ENCODE results near the gene DOCK2. TPM values are rescaled to one million over a fixed set of nuclear protein-coding genes. Genes with fewer than 3 reads are reported as not detected.

Gene DOCK2
- total RNA-seq, 2 experiments from 2014 or later: 192 to 203 TPM

- Mint-ChIP-seq H3K27ac (no peak overlapping the region), H3K27me3 (ENCODE audit: low read depth) (no peaks in the 10 kb centered on the region), H3K36me3 (ENCODE audit: low read depth) (peaks cover 56% of the 10 kb centered on the region), H3K9me3 (no peaks in the 10 kb centered on the region), H3K4me1 (ENCODE audit: low read depth) (peaks cover 7% of the 10 kb centered on the region), H3K4me3 (no peak overlapping the region)
- DNase-seq: no peak
- intact Hi-C loops (cut with micrococcal nuclease): no loop called here
- CTCF ChIA-PET: interaction anchor here (0.6 kb wide), 1 partner anchor 159 kb away, joined by 4 read pairs; no protein-coding TSS in a partner anchor
Measured at GRCh38 chr5:169696621-169697510, 59.8 kb downstream of the DOCK2 start.

DNA sequence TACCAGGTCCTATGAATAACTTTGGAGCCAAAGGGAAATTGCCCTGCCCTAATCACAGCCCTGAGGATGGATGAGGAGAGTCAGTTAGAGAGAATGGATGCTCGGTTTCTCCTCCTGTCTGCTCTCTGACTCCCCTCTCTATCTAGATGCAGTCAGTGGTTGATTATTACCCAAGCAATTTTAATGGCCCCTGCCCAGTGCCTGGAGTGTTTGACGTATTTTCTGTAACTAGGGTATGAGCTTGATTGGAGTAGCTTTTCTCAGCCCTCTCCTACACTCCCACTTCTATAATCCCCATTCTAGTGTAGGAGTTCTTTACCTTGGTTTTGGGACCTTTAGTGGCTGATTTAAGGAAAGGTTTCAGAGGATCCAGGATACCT is 60.4 kb downstream of the DOCK2 start:
- Mint-ChIP-seq H3K27me3 (ENCODE audit: low read depth) (no peaks in the 10 kb centered on the region), H3K4me3 (no peak overlapping the region), H3K27ac (no peak overlapping the region), H3K36me3 (ENCODE audit: low read depth) (peaks cover 60% of the 10 kb centered on the region), H3K9me3 (no peaks in the 10 kb centered on the region), H3K4me1 (ENCODE audit: low read depth) (peaks cover 8% of the 10 kb centered on the region)
- no peak for DNase-seq
- intact Hi-C loops (cut with micrococcal nuclease): no loop called here
- CTCF ChIA-PET: interaction anchor here (0.6 kb wide), 1 partner anchor 158 kb away, joined by 4 read pairs; no protein-coding TSS in a partner anchor

GRCh38 chr5:169697976-169698375 is 60.9 kb downstream of the DOCK2 start:
- intact Hi-C loops (cut with micrococcal nuclease): no loop called here

DNA sequence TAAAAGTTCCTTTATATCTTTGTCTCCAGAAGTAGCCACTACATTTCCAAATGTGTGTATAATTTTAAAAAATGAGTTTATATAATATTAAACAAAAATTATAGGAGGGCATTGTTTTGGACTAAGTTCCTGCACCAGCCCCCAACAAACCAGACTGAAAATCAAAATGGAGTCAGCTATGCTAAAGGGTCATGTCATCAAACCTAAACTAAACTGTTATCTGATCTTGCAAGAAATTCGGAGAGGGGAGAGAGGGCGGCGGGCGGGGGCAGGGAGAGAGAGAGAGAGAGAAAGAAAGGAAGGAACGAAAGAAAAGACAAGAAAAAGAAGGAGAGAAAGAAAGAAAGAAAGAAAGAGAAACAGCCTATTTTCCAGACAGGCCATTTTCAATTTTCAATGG is 63.5 kb downstream of the DOCK2 start:
- Mint-ChIP-seq H3K9me3 (no peaks in the 10 kb centered on the region), H3K36me3 (ENCODE audit: low read depth) (peaks cover 63% of the 10 kb centered on the region), H3K27me3 (ENCODE audit: low read depth) (no peaks in the 10 kb centered on the region), H3K27ac (no peak overlapping the region), H3K4me3 (no peak overlapping the region), H3K4me1 (ENCODE audit: low read depth) (peaks cover 31% of the 10 kb centered on the region)
- CTCF ChIA-PET: interaction anchor here (0.6 kb wide), 1 partner anchor 108 kb away, joined by 4 read pairs; no protein-coding TSS in a partner anchor
- intact Hi-C loops (cut with micrococcal nuclease): loop anchor here (5.0 kb wide), 3 partner anchors 372 to 872 kb away; no protein-coding TSS in a partner anchor
- no peak for DNase-seq

More at GRCh38 chr5:169697976-169698375, 60.9 kb downstream of the DOCK2 start:
- Mint-ChIP-seq H3K36me3 (ENCODE audit: low read depth) (peaks cover 60% of the 10 kb centered on the region), H3K9me3 (no peaks in the 10 kb centered on the region), H3K27ac (no peak overlapping the region), H3K27me3 (ENCODE audit: low read depth) (no peaks in the 10 kb centered on the region), H3K4me3 (no peak overlapping the region), H3K4me1 (ENCODE audit: low read depth) (peaks cover 13% of the 10 kb centered on the region)
- no peak for DNase-seq
- CTCF ChIA-PET: no interaction called here

DNA sequence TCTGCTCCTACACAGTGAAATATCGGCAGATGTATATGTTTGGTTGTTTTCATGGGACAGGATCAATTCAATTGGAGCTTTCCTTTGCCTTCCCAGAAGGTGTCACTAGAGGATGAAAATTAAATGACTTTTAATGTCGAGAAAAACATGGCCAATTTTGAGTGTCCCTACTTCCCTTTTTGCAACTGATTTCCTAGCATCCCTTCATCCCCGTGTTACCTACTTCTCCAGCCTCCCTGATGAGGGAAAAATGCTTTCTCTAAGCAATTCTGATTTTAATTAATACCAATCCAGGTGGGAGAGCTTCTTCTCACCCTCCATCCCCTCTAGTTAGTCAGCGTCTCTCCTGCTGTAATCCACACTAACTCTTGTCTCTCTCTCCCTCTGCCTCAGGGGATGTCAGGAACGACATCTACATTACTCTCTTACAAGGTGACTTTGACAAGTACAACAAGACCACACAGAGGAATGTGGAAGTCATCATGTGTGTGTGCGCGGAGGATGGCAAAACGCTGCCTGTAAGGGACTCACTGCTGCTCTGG is 64.9 kb downstream of the DOCK2 start:
- no peaks in the 10 kb centered on the region for H3K27me3 Mint-ChIP-seq (ENCODE audit: low read depth)
- DNase-seq: no peak
- intact Hi-C loops (cut with micrococcal nuclease): loop anchor here (2.0 to 5.0 kb wide), 6 partner anchors 31 to 870 kb away; partner anchors contain the start of gene INSYN2B
- H3K36me3 Mint-ChIP-seq (ENCODE audit: low read depth): peaks cover 64% of the 10 kb centered on the region
- H3K4me3 Mint-ChIP-seq: no peak overlapping the region
- peaks cover 41% of the 10 kb centered on the region for H3K4me1 Mint-ChIP-seq (ENCODE audit: low read depth)
- H3K9me3 Mint-ChIP-seq: no peaks in the 10 kb centered on the region
- H3K27ac Mint-ChIP-seq: peak overlapping the region; percentile 59
- CTCF ChIA-PET: interaction anchor here (0.6 kb wide), 1 partner anchor 12 kb away, joined by 3 read pairs; no protein-coding TSS in a partner anchor

GRCh38 chr5:169702693-169703481 is 65.8 kb downstream of the DOCK2 start:
- Mint-ChIP-seq H3K9me3 (no peaks in the 10 kb centered on the region), H3K36me3 (ENCODE audit: low read depth) (peaks cover 66% of the 10 kb centered on the region), H3K4me3 (no peak overlapping the region), H3K27ac (peak overlapping the region; percentile 76), H3K4me1 (ENCODE audit: low read depth) (peaks cover 45% of the 10 kb centered on the region), H3K27me3 (ENCODE audit: low read depth) (no peaks in the 10 kb centered on the region)
- intact Hi-C loops (cut with micrococcal nuclease): loop anchor here (1.0 to 5.0 kb wide), 14 partner anchors 32 to 869 kb away; partner anchors contain the start of genes DOCK2, INSYN2B and SPDL1
- CTCF ChIA-PET: interaction anchor here (0.6 kb wide), 1 partner anchor 31 kb away, joined by 3 read pairs; no protein-coding TSS in a partner anchor
- DNase-seq: peak; percentile 68

DNA sequence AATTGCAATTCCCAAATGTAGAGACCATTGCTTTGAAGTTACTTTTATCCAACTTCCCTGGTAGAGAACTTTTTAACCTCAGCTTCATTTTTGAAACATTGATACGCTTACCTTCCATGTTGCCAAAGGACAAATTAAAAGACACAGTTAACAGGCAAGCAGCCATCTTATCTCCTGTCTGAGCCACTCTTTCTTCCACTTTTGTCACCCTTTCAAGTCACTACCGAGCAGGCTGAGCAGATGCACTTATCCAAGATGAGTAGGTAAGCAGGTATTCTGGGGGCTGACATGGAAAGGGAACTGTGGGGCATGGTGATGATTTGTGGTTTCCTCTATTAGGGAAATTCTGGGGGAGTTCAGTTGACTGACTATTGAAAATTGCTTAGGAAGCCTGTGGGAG is 66.7 kb downstream of the DOCK2 start:
- no peaks in the 10 kb centered on the region for H3K27me3 Mint-ChIP-seq (ENCODE audit: low read depth)
- H3K9me3 Mint-ChIP-seq: no peaks in the 10 kb centered on the region
- intact Hi-C loops (cut with micrococcal nuclease): loop anchor here (1.0 to 5.0 kb wide), 14 partner anchors 33 to 868 kb away; partner anchors contain the start of genes DOCK2, INSYN2B and SPDL1
- peak overlapping the region; percentile 76 for H3K27ac Mint-ChIP-seq
- H3K4me3 Mint-ChIP-seq: no peak overlapping the region
- H3K36me3 Mint-ChIP-seq (ENCODE audit: low read depth): peaks cover 64% of the 10 kb centered on the region
- no peak for DNase-seq
- CTCF ChIA-PET: interaction anchor here (0.8 kb wide), 1 partner anchor 730 kb away, joined by 3 read pairs; no protein-coding TSS in a partner anchor
- H3K4me1 Mint-ChIP-seq (ENCODE audit: low read depth): peaks cover 45% of the 10 kb centered on the region

- CTCF ChIA-PET: no interaction called here
- H3K4me1 Mint-ChIP-seq (ENCODE audit: low read depth): peaks cover 45% of the 10 kb centered on the region
- no peaks in the 10 kb centered on the region for H3K27me3 Mint-ChIP-seq (ENCODE audit: low read depth)
- no peak overlapping the region for H3K4me3 Mint-ChIP-seq
- intact Hi-C loops (cut with micrococcal nuclease): loop anchor here (5.0 kb wide), 1 partner anchor 868 kb away; no protein-coding TSS in a partner anchor
- peaks cover 58% of the 10 kb centered on the region for H3K36me3 Mint-ChIP-seq (ENCODE audit: low read depth)
- peak; percentile 17 for DNase-seq
- H3K9me3 Mint-ChIP-seq: no peaks in the 10 kb centered on the region
- H3K27ac Mint-ChIP-seq: peak overlapping the region; percentile 76
Measured at GRCh38 chr5:169705322-169705721, 68.2 kb downstream of the DOCK2 start.

GRCh38 chr5:169706071-169706470 is 69.0 kb downstream of the DOCK2 start:
- Mint-ChIP-seq H3K4me3 (no peak overlapping the region), H3K4me1 (ENCODE audit: low read depth) (peaks cover 45% of the 10 kb centered on the region), H3K9me3 (no peaks in the 10 kb centered on the region), H3K27me3 (ENCODE audit: low read depth) (no peaks in the 10 kb centered on the region), H3K36me3 (ENCODE audit: low read depth) (peaks cover 59% of the 10 kb centered on the region), H3K27ac (peak overlapping the region; percentile 76)
- DNase-seq: peak; percentile 32
- CTCF ChIA-PET: no interaction called here
- intact Hi-C loops (cut with micrococcal nuclease): loop anchor here (5.0 kb wide), 1 partner anchor 869 kb away; no protein-coding TSS in a partner anchor

DNA sequence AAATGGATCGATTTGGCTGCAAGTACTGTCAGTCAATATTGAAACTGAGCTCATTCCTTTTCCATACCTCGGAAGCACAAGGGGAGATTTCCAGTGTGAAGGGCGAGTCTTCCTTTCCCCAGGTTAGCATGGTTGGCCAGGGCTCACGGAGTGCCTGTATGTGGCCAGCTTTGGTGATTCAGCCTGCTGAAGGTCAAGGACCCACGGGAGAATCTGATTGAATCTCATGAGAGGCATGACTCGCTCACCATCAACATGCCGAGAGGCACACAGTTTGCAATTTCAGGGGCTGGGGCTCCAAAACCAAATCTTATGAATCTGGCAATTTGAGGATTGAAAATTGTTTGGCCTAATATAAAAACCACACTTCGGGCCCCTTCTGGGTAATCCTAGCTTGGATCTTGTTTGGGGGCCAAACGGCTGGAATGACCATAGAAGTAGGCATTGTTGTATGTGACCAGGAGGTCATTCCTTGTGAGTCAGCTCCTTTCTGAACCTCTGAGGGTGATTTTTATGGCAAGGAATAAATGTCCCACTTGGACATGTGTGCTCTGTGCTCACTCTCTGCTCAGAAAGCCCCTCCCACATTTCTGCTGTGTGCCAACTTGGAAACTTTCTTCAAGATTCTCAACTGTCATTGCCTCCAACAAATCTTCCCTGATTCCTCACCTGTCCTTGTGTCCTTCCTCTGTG is 69.8 kb downstream of the DOCK2 start:
- CTCF ChIA-PET: no interaction called here

GRCh38 chr5:169707686-169708085 is 70.6 kb downstream of the DOCK2 start:
- intact Hi-C loops (cut with micrococcal nuclease): loop anchor here (5.0 kb wide), 1 partner anchor 870 kb away; no protein-coding TSS in a partner anchor
- Mint-ChIP-seq H3K4me1 (ENCODE audit: low read depth) (peaks cover 40% of the 10 kb centered on the region), H3K27ac (peak overlapping the region; percentile 15), H3K4me3 (no peak overlapping the region), H3K27me3 (ENCODE audit: low read depth) (no peaks in the 10 kb centered on the region), H3K36me3 (ENCODE audit: low read depth) (peaks cover 57% of the 10 kb centered on the region), H3K9me3 (no peaks in the 10 kb centered on the region)
- DNase-seq: no peak
- CTCF ChIA-PET: no interaction called here

More for the DNA sequence above, 69.8 kb downstream of the DOCK2 start:
- Mint-ChIP-seq H3K9me3 (no peaks in the 10 kb centered on the region), H3K4me3 (no peak overlapping the region), H3K36me3 (ENCODE audit: low read depth) (peaks cover 58% of the 10 kb centered on the region), H3K27me3 (ENCODE audit: low read depth) (no peaks in the 10 kb centered on the region), H3K4me1 (ENCODE audit: low read depth) (peaks cover 43% of the 10 kb centered on the region), H3K27ac (peak overlapping the region; percentile 76)
- no peak for DNase-seq
- intact Hi-C loops (cut with micrococcal nuclease): loop anchor here (5.0 kb wide), 1 partner anchor 870 kb away; no protein-coding TSS in a partner anchor
